ENCODE data around the gene WWC2. TPM values are rescaled to one million over a fixed set of nuclear protein-coding genes. Genes with fewer than 3 reads are reported as not detected.
"Not testable (repeated sequence)": the region's sequence is repeated elsewhere in the genome, so short reads cannot be mapped to it uniquely, and the experiment has no call there.

WWC2 gene
- total RNA-seq, 1 donor from 2014 or later, result 13.5 TPM

GRCh38 chr4:183139972-183140570 is 41.0 kb downstream of the WWC2 start:
- DNase-seq (ENCODE audit: low spot score in 2 of 2), result no peak
- no peak for FAIRE-seq

GRCh38 chr4:183140911-183141320 is 41.9 kb downstream of the WWC2 start:
- no peak for DNase-seq (ENCODE audit: low spot score in 2 of 2)
- no peak for FAIRE-seq

DNA sequence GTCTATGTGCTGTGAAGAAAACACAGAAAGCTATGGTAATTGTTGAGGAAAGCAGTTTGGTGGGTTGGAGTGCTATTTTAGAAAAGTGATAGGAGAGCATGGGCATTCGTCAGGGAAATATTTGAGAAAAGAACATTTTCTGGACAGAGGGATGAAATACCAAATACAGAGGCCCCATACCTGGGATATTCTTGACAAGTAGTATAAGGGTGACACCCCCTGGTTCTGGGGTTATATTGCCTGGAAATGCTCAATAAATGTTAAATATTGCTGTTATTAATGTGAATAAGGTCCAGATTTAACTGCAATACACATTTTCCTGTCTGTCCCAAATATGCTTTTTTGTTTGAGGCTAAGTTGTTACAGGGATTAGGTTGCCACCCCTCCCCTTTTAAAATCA is 42.9 kb downstream of the WWC2 start:
- FAIRE-seq (no peak), DNase-seq (ENCODE audit: low spot score in 2 of 2) (no peak)

DNA sequence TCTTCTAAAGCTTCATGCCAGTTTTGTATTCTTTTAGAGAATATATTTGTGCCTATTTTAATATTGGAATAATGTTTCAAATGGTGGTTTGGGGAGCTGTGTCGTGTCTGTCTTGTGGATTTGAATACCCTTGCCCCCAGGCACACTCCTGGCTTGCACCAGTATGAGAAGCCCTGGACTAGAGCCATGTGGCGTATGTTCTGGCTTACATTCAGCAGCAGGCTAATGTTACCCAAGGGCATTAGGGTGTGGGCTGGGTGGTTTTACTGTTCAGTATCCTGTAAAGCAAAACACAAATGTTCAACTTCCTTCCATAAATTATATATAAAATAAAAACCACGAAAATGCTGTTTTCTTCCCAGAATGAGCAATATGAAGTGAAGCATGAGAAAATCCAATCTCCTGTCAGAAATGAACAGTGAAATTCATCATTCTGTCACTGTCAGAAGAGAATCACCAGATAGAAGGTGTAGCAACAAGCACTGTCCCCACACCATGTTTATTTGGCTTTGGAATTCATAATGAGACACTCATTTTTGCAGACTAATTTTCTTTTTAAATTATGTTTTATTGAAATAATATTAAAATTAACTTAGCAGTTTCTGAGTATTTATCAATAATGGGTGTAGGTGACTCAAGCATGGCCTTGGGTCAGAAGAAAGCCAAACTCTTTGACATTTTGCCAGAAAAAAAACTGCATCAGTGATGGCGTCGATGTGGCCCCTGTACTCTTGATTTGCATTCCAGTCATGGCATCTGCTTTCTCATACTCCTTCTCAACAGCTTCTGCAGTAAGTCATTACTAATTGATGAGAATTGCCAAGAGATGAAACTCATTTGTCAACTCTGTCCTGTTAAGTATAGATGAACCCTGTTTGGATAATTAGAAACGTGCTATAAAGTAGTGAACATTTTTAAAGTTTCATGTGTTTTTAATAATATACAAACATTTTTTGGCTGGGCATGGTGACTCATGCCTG is 43.8 kb downstream of the WWC2 start:
- DNase-seq (ENCODE audit: low spot score in 2 of 2), result no peak
- no peak for FAIRE-seq

GRCh38 chr4:183144787-183145186 is 45.7 kb downstream of the WWC2 start:
- FAIRE-seq, result no peak
- no peak for DNase-seq (ENCODE audit: low spot score in 2 of 2)

DNA sequence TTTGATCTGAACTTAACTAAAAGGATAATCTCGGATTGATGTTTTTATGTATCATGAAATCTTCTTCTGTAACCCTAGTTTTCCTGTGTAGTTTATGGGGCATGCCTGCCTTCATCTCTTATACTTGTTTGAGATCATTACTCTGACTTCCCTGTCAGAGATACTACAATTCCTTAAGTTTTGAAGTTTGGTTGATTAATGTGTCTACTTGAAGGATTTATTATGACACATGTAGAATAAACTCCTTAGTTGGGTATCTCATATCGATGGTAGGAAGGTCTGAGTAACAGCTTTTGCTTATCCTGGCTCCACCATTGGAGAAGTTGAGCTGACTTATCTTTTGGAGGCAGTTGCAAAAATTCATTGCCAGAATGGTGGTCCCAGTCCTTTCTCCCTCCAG is 46.7 kb downstream of the WWC2 start:
- DNase-seq (ENCODE audit: low spot score in 2 of 2), result no peak
- FAIRE-seq, result no peak

GRCh38 chr4:183146478-183146877 is 47.4 kb downstream of the WWC2 start:
- FAIRE-seq, result no peak
- no peak for DNase-seq (ENCODE audit: low spot score in 2 of 2)

GRCh38 chr4:183147196-183147595 is 48.1 kb downstream of the WWC2 start:
- DNase-seq (ENCODE audit: low spot score in 2 of 2), result no peak
- no peak for FAIRE-seq

DNA sequence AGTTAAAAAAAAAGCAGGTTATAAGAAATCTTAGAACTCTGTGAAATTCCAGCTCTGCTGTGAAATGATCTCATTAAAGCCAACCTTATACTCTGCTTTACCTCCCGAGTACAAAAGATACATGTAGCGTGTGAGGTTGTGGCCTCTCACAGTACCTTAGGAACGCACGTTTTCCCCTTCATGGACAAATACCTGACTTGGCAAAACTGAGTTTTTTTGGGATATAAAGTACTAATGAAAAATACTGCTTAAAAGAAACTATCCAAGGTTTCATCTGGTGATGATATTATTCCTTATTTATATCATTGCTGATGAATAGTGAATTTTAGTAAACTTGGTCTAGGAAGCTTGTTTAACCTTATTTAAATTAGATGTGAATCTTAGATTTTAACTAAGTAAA is 48.9 kb downstream of the WWC2 start:
- no peak for DNase-seq (ENCODE audit: low spot score in 2 of 2)
- no peak for FAIRE-seq

- DNase-seq (ENCODE audit: low spot score in 2 of 2) (no peak), FAIRE-seq (no peak)
Observed at GRCh38 chr4:183149616-183150539, 50.8 kb downstream of the WWC2 start.

DNA sequence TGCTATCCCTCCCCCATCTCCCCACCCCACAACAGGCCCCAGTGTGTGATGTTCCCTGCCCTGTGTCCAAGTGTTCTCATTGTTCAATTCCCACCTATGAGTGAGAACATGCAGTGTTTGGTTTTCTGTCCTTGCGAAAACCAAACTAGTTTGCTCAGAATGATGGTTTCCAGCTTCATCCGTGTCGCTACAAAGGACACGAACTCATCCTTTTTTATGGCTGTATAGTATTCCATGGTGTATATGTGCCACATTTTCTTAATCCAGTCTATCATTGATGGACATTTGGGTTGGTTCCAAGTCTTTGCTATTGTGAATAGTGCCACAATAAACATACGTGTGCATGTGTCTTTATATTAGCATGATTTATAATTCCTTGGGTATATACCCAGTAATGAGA is 51.6 kb downstream of the WWC2 start:
- not testable (repeated sequence) for DNase-seq (ENCODE audit: low spot score in 2 of 2); FAIRE-seq

DNA sequence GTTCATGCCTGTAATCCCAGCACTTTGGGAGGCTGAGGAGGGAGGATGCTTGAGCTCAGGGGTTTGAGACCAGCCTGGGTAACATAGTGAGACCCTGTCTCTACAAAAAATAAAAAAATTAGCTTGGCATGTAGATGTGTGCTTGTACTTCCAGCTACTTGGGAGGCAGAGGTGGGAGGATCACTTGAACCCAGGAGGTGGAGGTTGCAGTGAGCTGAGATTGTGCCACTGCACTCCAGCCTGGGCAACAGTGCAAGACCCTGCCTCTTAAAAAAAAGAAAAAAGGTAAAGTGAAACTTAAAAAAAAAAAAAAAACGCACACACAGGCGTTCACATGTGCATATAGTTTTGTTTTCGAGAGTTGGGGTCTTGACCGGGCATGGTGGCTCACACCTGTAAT is 53.2 kb downstream of the WWC2 start:
- not testable (repeated sequence) for FAIRE-seq; DNase-seq (ENCODE audit: low spot score in 2 of 2)

DNA sequence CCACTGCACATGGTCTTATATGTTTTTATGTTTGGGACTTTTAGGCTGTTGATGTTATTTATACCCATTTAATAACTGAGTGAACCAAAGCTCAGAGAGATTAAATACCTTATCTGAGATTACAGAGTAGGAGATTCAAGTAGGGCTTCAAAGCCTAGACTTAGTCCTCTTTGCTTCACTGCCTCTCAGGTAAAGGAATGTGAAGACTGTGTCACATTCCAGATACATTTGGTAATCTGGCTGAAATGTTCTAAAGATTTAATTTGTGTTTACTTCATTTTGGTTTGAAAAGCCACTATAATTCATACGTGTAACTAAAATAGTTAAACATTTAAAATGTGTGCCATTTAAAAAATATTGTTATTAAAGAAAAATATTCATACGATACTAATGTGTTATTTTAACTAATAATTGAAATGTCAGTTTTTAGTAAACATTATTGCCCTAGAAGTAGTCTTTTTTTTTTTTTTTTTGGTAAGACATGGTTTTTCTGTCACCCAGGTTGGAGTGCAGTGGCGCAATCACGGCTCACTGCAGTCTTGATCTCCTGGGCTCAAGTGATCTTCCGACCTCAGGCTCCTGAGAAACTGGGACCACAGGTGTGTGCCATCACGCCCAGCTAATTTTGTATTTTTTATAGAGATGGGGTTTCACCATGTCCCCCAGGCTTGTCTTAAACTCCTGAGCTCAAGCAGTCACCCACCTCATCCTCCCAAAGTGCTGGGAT is 54.3 kb downstream of the WWC2 start:
- FAIRE-seq, result no peak
- DNase-seq (ENCODE audit: low spot score in 2 of 2), result no peak

DNA sequence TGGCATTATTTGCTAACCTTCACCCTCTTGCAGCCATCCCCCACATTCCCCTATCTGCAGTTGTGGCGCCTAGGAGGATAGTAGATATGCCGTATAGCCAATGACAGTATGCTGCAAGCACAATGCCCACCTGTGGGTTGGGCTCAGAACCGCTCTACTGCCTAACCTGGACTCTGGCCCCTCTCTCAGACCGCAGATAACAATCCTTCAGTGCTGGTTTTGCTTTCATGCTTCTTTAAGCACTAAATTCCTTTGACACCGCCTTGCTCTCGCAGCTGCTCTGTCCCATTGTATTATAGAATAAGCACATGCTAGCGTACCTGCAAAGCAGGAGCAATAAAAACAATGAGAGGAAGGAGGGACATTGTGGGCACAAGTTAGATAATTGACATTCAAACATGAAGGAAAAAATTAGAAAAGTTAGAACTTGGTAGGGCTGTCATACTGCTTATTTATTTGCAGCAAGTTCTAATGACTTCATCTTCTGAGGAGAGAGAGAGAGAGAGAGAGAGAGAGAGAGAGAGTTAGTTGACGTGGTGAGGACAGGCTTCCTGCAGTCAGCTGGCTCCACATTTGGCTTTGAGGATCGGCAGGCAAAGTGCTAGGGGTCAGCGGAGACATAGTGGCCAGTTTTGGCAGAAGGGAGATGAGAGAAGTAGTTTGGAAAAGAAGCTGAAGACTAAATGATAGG is 55.8 kb downstream of the WWC2 start:
- FAIRE-seq, result no peak
- DNase-seq (ENCODE audit: low spot score in 2 of 2), result no peak

DNA sequence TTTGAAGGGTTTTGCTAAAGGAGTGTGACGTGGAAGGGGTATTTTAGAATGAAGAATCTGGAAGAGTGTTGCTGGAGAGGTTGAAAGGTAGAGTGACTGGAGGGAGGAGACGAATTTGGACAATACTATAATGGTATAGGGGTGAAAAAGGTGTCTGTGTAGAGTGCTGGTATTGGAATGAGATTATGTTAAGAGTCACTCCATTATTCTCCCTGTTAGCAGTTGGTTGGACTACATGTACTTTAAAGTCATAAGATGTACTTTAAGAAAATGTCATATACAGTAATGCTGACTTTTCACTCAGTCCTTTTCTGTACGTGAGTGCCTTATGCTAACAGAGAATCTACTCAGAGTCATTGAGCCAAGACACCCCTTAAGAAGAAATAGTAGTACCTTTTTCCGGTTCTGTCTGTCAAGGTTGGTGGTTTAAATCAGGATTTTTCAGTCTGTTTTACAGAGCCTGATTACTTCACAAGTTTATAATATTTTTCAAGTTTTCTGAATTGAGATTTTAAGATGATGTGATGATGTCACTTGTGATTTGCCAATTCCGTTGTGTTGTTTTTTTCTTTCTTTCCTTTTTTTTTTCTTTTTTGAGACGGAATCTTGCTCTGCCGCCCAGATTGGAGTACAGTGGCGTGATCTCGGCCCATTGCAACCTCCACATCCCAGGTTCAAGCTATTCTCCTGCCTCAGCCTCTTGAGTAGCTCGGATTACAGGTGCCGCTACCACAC is 56.6 kb downstream of the WWC2 start:
- FAIRE-seq, result no peak
- no peak for DNase-seq (ENCODE audit: low spot score in 2 of 2)

DNA sequence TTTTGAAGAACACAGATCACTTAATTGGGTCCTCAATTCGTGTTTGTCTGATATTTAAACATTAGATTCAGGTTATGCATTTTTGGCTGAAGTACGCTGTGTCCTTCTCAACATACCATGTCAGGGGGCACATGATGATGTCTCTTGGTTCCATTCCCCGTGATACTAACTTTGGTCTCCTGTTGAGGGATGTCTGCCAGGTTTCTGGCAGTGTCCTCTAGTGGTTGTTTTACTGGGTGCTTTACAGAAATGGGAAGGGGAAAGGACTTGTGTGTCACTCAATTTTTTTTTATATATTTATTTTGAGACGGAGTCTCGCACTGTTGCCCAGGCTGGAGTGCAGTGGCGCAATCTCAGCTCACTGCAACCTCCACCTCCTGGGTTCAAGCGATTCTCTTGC is 58.2 kb downstream of the WWC2 start:
- no peak for DNase-seq (ENCODE audit: low spot score in 2 of 2)
- no peak for FAIRE-seq

- DNase-seq (ENCODE audit: low spot score in 2 of 2), result no peak
- FAIRE-seq, result no peak
Observed at GRCh38 chr4:183158062-183158461, 59.0 kb downstream of the WWC2 start.

GRCh38 chr4:183161630-183162029 is 62.6 kb downstream of the WWC2 start:
- FAIRE-seq (no peak), DNase-seq (ENCODE audit: low spot score in 2 of 2) (no peak)

- FAIRE-seq (no peak), DNase-seq (ENCODE audit: low spot score in 2 of 2) (no peak)
Observed at GRCh38 chr4:183163135-183163534, 64.1 kb downstream of the WWC2 start.

All from frontal cortex (tissue), 4 donors.